GM08714 (cell line): ENCODE data around the gene LIFR.

Source experiments
- H3K4me3 ChIP-seq: fragments of 200-500 bp; sonication (Bioruptor generic); 2 replicates; pipeline ENCODE4 v1.5.1; 2014; ENCODE audit warnings: mild to moderate bottlenecking, low read length, inconsistent platforms
- ZNF274 ChIP-seq: IDR thresholded peaks from 2 replicates; pipeline ENCODE4 v1.6.1; 2012; ENCODE audit warnings: mild to moderate bottlenecking, low read depth, low read length

Gene LIFR

GRCh38 chr5:38543886-38544285 lies 12.6 kb downstream of the LIFR start:
- no peak for TF ChIP-seq ZNF274
- no peak overlapping the region for H3K4me3 ChIP-seq

GRCh38 chr5:38543074-38543473 lies 13.4 kb downstream of the LIFR start:
- H3K4me3 ChIP-seq = no peak overlapping the region
- no peak for TF ChIP-seq ZNF274

- no peak overlapping the region for H3K4me3 ChIP-seq
- no peak for TF ChIP-seq ZNF274
Measured at GRCh38 chr5:38541174-38541725, 15.2 kb downstream of the LIFR start.

GRCh38 chr5:38540314-38540713 lies 16.1 kb downstream of the LIFR start:
- TF ChIP-seq ZNF274 = no peak
- H3K4me3 ChIP-seq = no peak overlapping the region

GRCh38 chr5:38538161-38538560 lies 18.3 kb downstream of the LIFR start:
- no peak overlapping the region for H3K4me3 ChIP-seq
- TF ChIP-seq ZNF274 = no peak

- no peak for TF ChIP-seq ZNF274
- H3K4me3 ChIP-seq = no peak overlapping the region
Measured at GRCh38 chr5:38537505-38537904, 18.9 kb downstream of the LIFR start.

GRCh38 chr5:38536968-38537367 lies 19.5 kb downstream of the LIFR start:
- no peak for TF ChIP-seq ZNF274
- H3K4me3 ChIP-seq = no peak overlapping the region

- TF ChIP-seq ZNF274 = no peak
- H3K4me3 ChIP-seq = no peak overlapping the region
Measured at GRCh38 chr5:38535845-38536244, 20.6 kb downstream of the LIFR start.

GRCh38 chr5:38535248-38535750 lies 21.1 kb downstream of the LIFR start:
- no peak for TF ChIP-seq ZNF274
- H3K4me3 ChIP-seq = no peak overlapping the region

- TF ChIP-seq ZNF274 = no peak
- H3K4me3 ChIP-seq = no peak overlapping the region
Measured at GRCh38 chr5:38534156-38534453, 22.3 kb downstream of the LIFR start.

GRCh38 chr5:38533286-38534155 lies 22.9 kb downstream of the LIFR start:
- TF ChIP-seq ZNF274 = no peak

GRCh38 chr5:38532165-38532669 lies 24.2 kb downstream of the LIFR start:
- no peak overlapping the region for H3K4me3 ChIP-seq
- no peak for TF ChIP-seq ZNF274

More at GRCh38 chr5:38533286-38534155, 22.9 kb downstream of the LIFR start:
- no peak overlapping the region for H3K4me3 ChIP-seq

- no peak for TF ChIP-seq ZNF274
- no peak overlapping the region for H3K4me3 ChIP-seq
Measured at GRCh38 chr5:38531518-38531917, 24.9 kb downstream of the LIFR start.

GRCh38 chr5:38529955-38530646 lies 26.3 kb downstream of the LIFR start:
- TF ChIP-seq ZNF274 = no peak
- no peak overlapping the region for H3K4me3 ChIP-seq
